Adrenal gland (tissue), 19 donors: ENCODE data around the gene CKB. TPM values are rescaled to one million over a fixed set of nuclear protein-coding genes. Genes with fewer than 3 reads are reported as not detected.

ENCODE experiments used
- DNase-seq, 7 donors: peaks; one replicate each; pipeline ENCODE4 v3.0.0-alpha.2; 2019 to 2020
- H3K27ac ChIP-seq, 5 donors: fragments of 200-600 bp; sonication (generic) in 4 of 5; 1 replicate in 3 of 5; 2 replicates in 2 of 5; pipeline versions ENCODE4 v1.5.1 to v1.8.0; 2016 to 2020; ENCODE audit warnings: mild to moderate bottlenecking in 1 of 5
- H3K27me3 ChIP-seq: fragments of 200-600 bp; 2 replicates; pipeline ENCODE4 v1.8.0; 2021
- H3K36me3 ChIP-seq, 2 donors: fragments of 200-600 bp; replicated peaks in 1 of 2; 1 replicate in 1 of 2; 2 replicates in 1 of 2; pipeline versions ENCODE4 v1.5.1 to v1.8.0; 2018 to 2022
- H3K4me1 ChIP-seq, 2 donors: fragments of 200-600 bp; replicated peaks in 1 of 2; 1 replicate in 1 of 2; 2 replicates in 1 of 2; pipeline versions ENCODE4 v1.5.1 to v1.8.0; 2018 to 2021
- H3K4me3 ChIP-seq, 4 donors: fragments of 200-600 bp; sonication (generic) in 3 of 4; one replicate each; pipeline ENCODE4 v1.5.1; 2016 to 2018
- H3K9me3 ChIP-seq, 3 donors: fragments of 200-600 bp; sonication (generic) in 1 of 3; replicated peaks in 1 of 3; 1 replicate in 2 of 3; 2 replicates in 1 of 3; pipeline versions ENCODE4 v1.5.1 to v1.8.0; 2016 to 2021
- CTCF ChIP-seq, 6 experiments: fragments of 450-650 bp in 4 of 6; fragments of 200-600 bp in 2 of 6; sonication (generic) in 1 of 6; IDR thresholded peaks; 1 replicate in 5 of 6; 2 replicates in 1 of 6; pipeline versions ENCODE4 v1.5.1 to v1.8.0; 2016 to 2021; ENCODE audit warnings: antibody characterized with exemption in 6 of 6, mild to moderate bottlenecking in 2 of 6, moderate library complexity in 1 of 6
- POLR2A ChIP-seq, 2 donors: fragments of 450-650 bp; IDR thresholded peaks; one replicate each; pipeline ENCODE4 v1.6.1; 2017; ENCODE audit warnings: antibody characterized with exemption in 2 of 2, mild to moderate bottlenecking in 2 of 2, moderate library complexity in 1 of 2
- WGBS, 4 donors: extraction: QIAGEN DNeasy Blood & Tissue Kit in 2 of 4; methylation state at CpG; one replicate each; pipeline versions ENCODE4 v1.1.5 to v1.1.7; 2013 to 2017; 5-methylcytosine and 5-hydroxymethylcytosine counted together
- intact Hi-C, 2 donors: fragments of 100-400 bp; cut with DNase I; formaldehyde crosslinking; loops; one replicate each; pipeline versions ENCODE4 v1.14.1 to v1.15.0; 2022 to 2023
- long read RNA-seq, 10 donors: library from polyadenylated mRNA in 3 of 10; unstranded in 2 of 10; stranded (forward) in 1 of 10; transcript quantifications; one replicate each; pipeline ENCODE4 v2.0.0 and lab custom pipeline, GENCODE V29; 2021 to 2026
- polyA plus RNA-seq, 3 donors: library from polyadenylated mRNA; stranded (reverse); fragments of 200-250 nt in 2 of 3; fragments of 350-450 nt in 1 of 3; fragmentation: Illumina TruSeq in 1 of 3; extraction: RNeasy Lipid Tissue Mini Kit (QIAGEN cat#74804) in 1 of 3; gene quantifications; one replicate each; pipeline ENCODE4 v1.2.3, GENCODE V29; 2013 to 2014
- total RNA-seq, 9 donors: library from RNA; depleted of rRNA in 4 of 9; stranded (reverse); fragments of >200 nt in 4 of 9; fragments of 120-200 nt in 1 of 9; fragmentation: NEBNext Ultra II Directional in 1 of 9; extraction: Animal tissue kit (Norgen Biotek cat#: 25700) in 1 of 9; gene quantifications; one replicate each; pipeline versions ENCODE4 v1.1.0 to v1.2.4, GENCODE V29; 2013 to 2023
- donor health status: healthy with polysubstance abuse.
- donor health status: Bipolar disorder and iron deficiency.
- donor health status: DM: yes; HTN: yes; CAD: no.
- donor health status: DM: no; HTN: no; CAD: no.
- donor health status: DM: no; HTN: no; CAD: no.
- donor health status: DM: yes; HTN: yes; CAD: no.

The CKB gene
- 100 to 1,000 TPM in 8 of 9 donors, 10 to 100 TPM in 1; 95.6 to 410 (median 188) TPM for total RNA-seq
- 100 to 1,000 TPM in 2 of 3 donors, 10 to 100 TPM in 1; 11.0 to 383 (median 303) TPM for polyA plus RNA-seq
- long read RNA-seq, donor 1, transcript CKB-209 (3 exons, 803 nt), result minor isoform, 5 of 62 reads
- long read RNA-seq, donor 1, transcript CKB-201 (8 exons, 1,709 nt), result major isoform, 39 of 62 reads
- long read RNA-seq, donor 1, transcript CKB-202 (4 exons, 1,170 nt), result minor isoform, 6 of 62 reads
- long read RNA-seq, donor 1, partial matches to known transcripts, result 7 of 62 reads
- long read RNA-seq, donor 1, other reads (novel, unspliced or antisense), result 0 of 62 reads
- long read RNA-seq, donor 2, transcript CKB-209 (3 exons, 803 nt), result minor isoform, 18 of 134 reads
- long read RNA-seq, donor 2, transcript CKB-202 (4 exons, 1,170 nt), result minor isoform, 9 of 134 reads
- long read RNA-seq, donor 2, transcript CKB-201 (8 exons, 1,709 nt), result major isoform, 81 of 134 reads
- long read RNA-seq, donor 2, partial matches to known transcripts, result 20 of 134 reads
- long read RNA-seq, donor 2, other reads (novel, unspliced or antisense), result 0 of 134 reads
- long read RNA-seq, donor 3, transcript CKB-201 (8 exons, 1,709 nt), result major isoform, 22 of 62 reads
- long read RNA-seq, donor 3, transcript CKB-213 (4 exons, 755 nt), result minor isoform, 5 of 62 reads
- long read RNA-seq, donor 3, transcript CKB-209 (3 exons, 803 nt), result minor isoform, 11 of 62 reads
- long read RNA-seq, donor 3, partial matches to known transcripts, result 16 of 62 reads
- long read RNA-seq, donor 3, other reads (novel, unspliced or antisense), result 0 of 62 reads
- long read RNA-seq, donor 4, transcript CKB-201 (8 exons, 1,709 nt), result major isoform, 237 of 307 reads
- long read RNA-seq, donor 4, transcript CKB-210 (3 exons, 625 nt), result minor isoform, 5 of 307 reads
- long read RNA-seq, donor 4, transcript CKB-202 (4 exons, 1,170 nt), result minor isoform, 36 of 307 reads
- long read RNA-seq, donor 4, partial matches to known transcripts, result 17 of 307 reads
- long read RNA-seq, donor 4, other reads (novel, unspliced or antisense), result 7 of 307 reads
- long read RNA-seq, donor 5, transcript CKB-210 (3 exons, 625 nt), result minor isoform, 17 of 367 reads
- long read RNA-seq, donor 5, transcript CKB-201 (8 exons, 1,709 nt), result major isoform, 271 of 367 reads
- long read RNA-seq, donor 5, transcript CKB-202 (4 exons, 1,170 nt), result minor isoform, 36 of 367 reads
- long read RNA-seq, donor 5, partial matches to known transcripts, result 8 of 367 reads
- long read RNA-seq, donor 5, other reads (novel, unspliced or antisense), result 33 of 367 reads
- long read RNA-seq, donor 6, transcript CKB-201 (8 exons, 1,709 nt), result major isoform, 460 of 528 reads
- long read RNA-seq, donor 6, transcript CKB-202 (4 exons, 1,170 nt), result minor isoform, 35 of 528 reads
- long read RNA-seq, donor 6, partial matches to known transcripts, result 16 of 528 reads
- long read RNA-seq, donor 6, other reads (novel, unspliced or antisense), result 12 of 528 reads
- long read RNA-seq, donor 7, transcript CKB-209 (3 exons, 803 nt), result minor isoform, 7 of 45 reads
- long read RNA-seq, donor 7, transcript CKB-201 (8 exons, 1,709 nt), result major isoform, 29 of 45 reads
- long read RNA-seq, donor 7, partial matches to known transcripts, result 6 of 45 reads
- long read RNA-seq, donor 7, other reads (novel, unspliced or antisense), result 0 of 45 reads
- long read RNA-seq, donor 8, transcript CKB-201 (8 exons, 1,709 nt), result major isoform, 71 of 92 reads
- long read RNA-seq, donor 8, partial matches to known transcripts, result 11 of 92 reads
- long read RNA-seq, donor 8, other reads (novel, unspliced or antisense), result 0 of 92 reads
- long read RNA-seq, donor 9, transcript CKB-201 (8 exons, 1,709 nt), result major isoform, 45 of 86 reads
- long read RNA-seq, donor 9, transcript CKB-202 (4 exons, 1,170 nt), result minor isoform, 6 of 86 reads
- long read RNA-seq, donor 9, transcript CKB-209 (3 exons, 803 nt), result minor isoform, 14 of 86 reads
- long read RNA-seq, donor 9, partial matches to known transcripts, result 17 of 86 reads
- long read RNA-seq, donor 9, other reads (novel, unspliced or antisense), result 0 of 86 reads
- long read RNA-seq, donor 10, transcript CKB-201 (8 exons, 1,709 nt), result major isoform, 19 of 55 reads
- long read RNA-seq, donor 10, partial matches to known transcripts, result 32 of 55 reads
- long read RNA-seq, donor 10, other reads (novel, unspliced or antisense), result 0 of 55 reads

GRCh38 chr14:103522649-103523574, at the start of gene CKB:
Gene CKB (minus strand): TSS chr14:103522830. CDS start chr14:103522493, 337 bp downstream.
- DNase-seq, result peak; percentile 63 to 85 (median 72)
- Histone ChIP-seq H3K4me3 (peak within 1 kb of the TSS in 2 of 4 donors; percentile 56 to 61), H3K27ac (peak within 1 kb of the TSS in 4 of 5 donors; percentile 81 to 89 (median 82)), H3K9me3 (no peaks in the 10 kb centered on the region), H3K27me3 (no peaks in the 10 kb centered on the region), H3K4me1 (peaks cover 33 to 62% of the 10 kb centered on the region in 2 donors), H3K36me3 (no peaks in the 10 kb centered on the region)
- TF ChIP-seq CTCF (IDR thresholded peaks at IDR 0.05) (no peak), POLR2A (IDR thresholded peaks at IDR 0.05) (peak; percentile 83)
- WGBS, 4 donors, result 3 to 19% (median 4%) methylated on average over 7 to 107 of the region's 107 CpGs
- intact Hi-C loops, result no loop called here

- no peaks in the 10 kb centered on the region for H3K9me3 ChIP-seq
- no peak for DNase-seq
- H3K27me3 ChIP-seq, result no peaks in the 10 kb centered on the region
- H3K36me3 ChIP-seq, result peaks cover 0 to 14% of the 10 kb centered on the region in 2 donors
- WGBS, 4 donors, result 77 to 86% (median 83%) methylated on average over 11 of the region's 11 CpGs
- peaks cover 0 to 3% of the 10 kb centered on the region in 2 donors for H3K4me1 ChIP-seq
- intact Hi-C loops, result no loop called here
- no peak overlapping the region for H3K4me3 ChIP-seq
- TF ChIP-seq CTCF (IDR thresholded peaks at IDR 0.05), result no peak
- H3K27ac ChIP-seq, result no peak overlapping the region
Observed at GRCh38 chr14:103569408-103569807, 46.8 kb upstream of the CKB start.

GRCh38 chr14:103568952-103569351, 46.3 kb upstream of the CKB start:
- Histone ChIP-seq H3K27ac (no peak overlapping the region), H3K4me1 (peaks cover 3 to 8% of the 10 kb centered on the region in 2 donors), H3K9me3 (no peaks in the 10 kb centered on the region), H3K27me3 (no peaks in the 10 kb centered on the region), H3K4me3 (no peak overlapping the region), H3K36me3 (peaks cover 0 to 10% of the 10 kb centered on the region in 2 donors)
- intact Hi-C loops, result no loop called here
- DNase-seq, result no peak
- WGBS, 4 donors, result 69 to 93% (median 84%) methylated on average over 5 to 8 of the region's 8 CpGs
- TF ChIP-seq CTCF (IDR thresholded peaks at IDR 0.05) (no peak), POLR2A (IDR thresholded peaks at IDR 0.05) (no peak)
